Endothelial cell of umbilical vein (primary cell): ENCODE data around the gene C14orf180. TPM values are rescaled to one million over a fixed set of nuclear protein-coding genes. Genes with fewer than 3 reads are reported as not detected.

Experiments used
- BruUV-seq: library from RNA; stranded (reverse); fragments of 400-500 nt; replicated peaks from 2 replicates; lab custom pipeline; 2021; lab: Mats Ljungman, UMichigan
- CTCF ChIA-PET: fragments of 300-600, 350-600 bp; sonication (Branson Sonifier 250); formaldehyde crosslinking; loops from one replicate; lab custom pipeline; 2021; ENCODE audit warnings: antibody characterized with exemption, inconsistent platforms; lab: Charles Lee
- POLR2A ChIA-PET: fragments of 300-600, 350-600 bp; sonication (Branson Sonifier 250); formaldehyde crosslinking; loops from one replicate; lab custom pipeline; 2021; ENCODE audit warnings: antibody characterized with exemption, inconsistent platforms; lab: Charles Lee
- DNase-seq: peaks from one replicate; pipeline ENCODE4 v3.0.0-alpha.2; 2011; ENCODE audit warnings: low read depth, low spot score
- FAIRE-seq: peaks from 2 replicates; lab custom pipeline; 2011; peaks lifted over from hg19 to GRCh38; lab: Jason Lieb, UNC
- H2AFZ ChIP-seq: 2 replicates; pipeline ENCODE4 v1.6.0; 2012; ENCODE audit warnings: low read depth, low read length, control low read depth, inconsistent platforms
- H3K27ac ChIP-seq: 2 replicates; pipeline ENCODE4 v1.5.1; 2011; ENCODE audit warnings: low read depth, mild to moderate bottlenecking, control low read depth, low read length, moderate library complexity; ENCODE audit not compliant: insufficient read depth
- H3K27me3 ChIP-seq, 2 experiments: 2 replicates each; pipeline versions ENCODE4 v1.6.0 to v1.6.1; 2011; ENCODE audit warnings: low read length in 2 of 2, mixed read lengths in 1 of 2; ENCODE audit not compliant: control insufficient read depth in 2 of 2, insufficient read depth in 2 of 2
- H3K36me3 ChIP-seq, 2 experiments: 2 replicates in 1 of 2; 3 replicates in 1 of 2; pipeline ENCODE4 v1.5.1; 2011; ENCODE audit warnings: low read length in 2 of 2, mild to moderate bottlenecking in 1 of 2, moderate library complexity in 1 of 2; ENCODE audit not compliant: control insufficient read depth in 2 of 2, insufficient read depth in 2 of 2; ENCODE audit errors: extremely low read depth in 1 of 2
- H3K4me1 ChIP-seq: 3 replicates; pipeline ENCODE4 v1.5.1; 2011; ENCODE audit warnings: mild to moderate bottlenecking, low read length; ENCODE audit not compliant: control insufficient read depth, insufficient read depth; ENCODE audit errors: extremely low read depth
- H3K4me2 ChIP-seq: 2 replicates; pipeline ENCODE4 v1.6.1; 2011; ENCODE audit warnings: low read length, control low read depth, mixed read lengths; ENCODE audit not compliant: insufficient read depth
- H3K4me3 ChIP-seq, 3 experiments: fragments of 200-600 bp in 1 of 3; sonication (generic), shearing (Covaris generic) in 1 of 3; replicated peaks in 1 of 3; 2 replicates each; pipeline ENCODE4 v1.5.1; 2011 to 2016; ENCODE audit warnings: control low read depth in 3 of 3, low read length in 3 of 3, mild to moderate bottlenecking in 2 of 3, inconsistent platforms in 1 of 3, low read depth in 1 of 3, moderate library complexity in 1 of 3; ENCODE audit not compliant: insufficient read depth in 1 of 3
- H3K79me2 ChIP-seq: 2 replicates; pipeline ENCODE4 v1.6.0; 2012; ENCODE audit warnings: low read length, inconsistent platforms; ENCODE audit not compliant: control insufficient read depth, insufficient read depth
- H3K9ac ChIP-seq: replicated peaks from 2 replicates; pipeline ENCODE3; 2011; ENCODE audit warnings: low read length, control low read depth; ENCODE audit not compliant: insufficient read depth; ENCODE audit errors: extremely low read depth
- H3K9me1 ChIP-seq: replicated peaks from 3 replicates; pipeline ENCODE4 v1.6.0; 2011; ENCODE audit warnings: mild to moderate bottlenecking, low read length; ENCODE audit not compliant: control insufficient read depth, insufficient read depth; ENCODE audit errors: extremely low read depth
- H3K9me3 ChIP-seq: replicated peaks from 2 replicates; pipeline ENCODE4 v1.5.1; 2012; ENCODE audit warnings: low read length, inconsistent platforms; ENCODE audit not compliant: control insufficient read depth, insufficient read depth
- H4K20me1 ChIP-seq: replicated peaks from 2 replicates; pipeline ENCODE3; 2011; ENCODE audit warnings: mild to moderate bottlenecking, low read length; ENCODE audit not compliant: control insufficient read depth, insufficient read depth; ENCODE audit errors: extremely low read depth
- EZH2 ChIP-seq: IDR thresholded peaks from 2 replicates; pipeline ENCODE4 v1.6.1; 2012; ENCODE audit warnings: borderline replicate concordance, low read depth, mild to moderate bottlenecking, moderate library complexity, low read length, inconsistent platforms; ENCODE audit not compliant: severe bottlenecking
- FOS ChIP-seq: IDR thresholded peaks from 2 replicates; pipeline ENCODE4 v1.6.1; 2011; ENCODE audit warnings: mild to moderate bottlenecking, low read length, moderate library complexity, borderline replicate concordance; ENCODE audit not compliant: insufficient read depth
- JUN ChIP-seq: IDR thresholded peaks from 2 replicates; pipeline ENCODE4 v1.6.1; 2011; ENCODE audit warnings: borderline replicate concordance, low read depth; ENCODE audit not compliant: insufficient read length, insufficient read depth
- MYC ChIP-seq: IDR thresholded peaks from one replicate; pipeline ENCODE4 v1.6.1; 2011; ENCODE audit warnings: mild to moderate bottlenecking, low read depth, low read length
- POLR2A ChIP-seq: IDR thresholded peaks from 2 replicates; pipeline ENCODE4 v1.6.1; 2012; ENCODE audit warnings: low read depth, mild to moderate bottlenecking, control low read depth, low read length
- POLR2AphosphoS5 ChIP-seq: IDR thresholded peaks from 2 replicates; pipeline ENCODE4 v1.6.1; 2012; ENCODE audit warnings: low read depth, mild to moderate bottlenecking, control low read depth, low read length, moderate library complexity; ENCODE audit not compliant: insufficient read depth
- dilution Hi-C: fragments of 300-500 bp; cut with MboI; formaldehyde crosslinking; loops from one replicate; pipeline ENCODE4 v1.15.0; 2019; ENCODE audit warnings: low sequenced_read_pairs; ENCODE audit not compliant: extremely low pct_ligation_motif_present
- intact Hi-C: fragments of 100-400 bp; cut with micrococcal nuclease; formaldehyde crosslinking; loops from one replicate; pipeline ENCODE4 v1.10.0; 2022
- polyA plus RNA-seq, 4 experiments: library from polyadenylated mRNA; depleted of rRNA in 3 of 4; stranded (reverse) in 3 of 4; unstranded in 1 of 4; fragments of >200 nt; gene quantifications; 2 replicates each; pipeline versions ENCODE4 v1.2.1 to v1.2.3, GENCODE V29; 2011 to 2012; ENCODE audit warnings: missing spikeins in 1 of 4
- total RNA-seq: library from RNA; stranded (reverse); gene quantifications from 2 replicates; pipeline ENCODE4 v1.2.3, GENCODE V29; 2021
- TF ChIP-seq, protein P1 (sequence below), 2 donors: IDR thresholded peaks; 1 replicate in 1 of 2; 2 replicates in 1 of 2; pipeline ENCODE4 v1.5.1; 2011; ENCODE audit warnings: low read length in 2 of 2, mild to moderate bottlenecking in 2 of 2, moderate library complexity in 2 of 2, control low read depth in 1 of 2, inconsistent platforms in 1 of 2, low read depth in 1 of 2; ENCODE audit not compliant: insufficient read depth in 1 of 2; ENCODE audit errors: extremely low read depth in 1 of 2

The C14orf180 gene
- total and polyA plus RNA-seq, 2 donors (not counting 3 experiments of a cell fraction or from before 2014, with no cell fraction given): not detected

GRCh38 chr14:104581521-104581920 is 2.0 kb downstream of the C14orf180 start:
- no peaks in the 10 kb centered on the region for H3K79me2 ChIP-seq
- H3K27me3 ChIP-seq: no peaks in the 10 kb centered on the region
- H3K9ac ChIP-seq: no peak overlapping the region
- dilution Hi-C loops: no loop called here
- POLR2A ChIA-PET: no interaction called here
- H2AFZ ChIP-seq: no peak overlapping the region
- no peaks in the 10 kb centered on the region for H4K20me1 ChIP-seq
- no peaks in the 10 kb centered on the region for H3K36me3 ChIP-seq
- BruUV-seq: no TSS peak
- no peak overlapping the region for H3K4me3 ChIP-seq
- CTCF ChIA-PET: interaction anchor here (1.6 kb wide), 1 partner anchor 17 kb away, joined by 3 read pairs; no protein-coding TSS in a partner anchor
- no peak overlapping the region for H3K4me2 ChIP-seq
- intact Hi-C loops: no loop called here
- no peaks in the 10 kb centered on the region for H3K9me1 ChIP-seq
- H3K9me3 ChIP-seq: no peaks in the 10 kb centered on the region
- FAIRE-seq (no peak), DNase-seq (no peak)
- no peak overlapping the region for H3K27ac ChIP-seq
- no peaks in the 10 kb centered on the region for H3K4me1 ChIP-seq
- TF ChIP-seq JUN: no peak
- TF ChIP-seq, protein P1, sequence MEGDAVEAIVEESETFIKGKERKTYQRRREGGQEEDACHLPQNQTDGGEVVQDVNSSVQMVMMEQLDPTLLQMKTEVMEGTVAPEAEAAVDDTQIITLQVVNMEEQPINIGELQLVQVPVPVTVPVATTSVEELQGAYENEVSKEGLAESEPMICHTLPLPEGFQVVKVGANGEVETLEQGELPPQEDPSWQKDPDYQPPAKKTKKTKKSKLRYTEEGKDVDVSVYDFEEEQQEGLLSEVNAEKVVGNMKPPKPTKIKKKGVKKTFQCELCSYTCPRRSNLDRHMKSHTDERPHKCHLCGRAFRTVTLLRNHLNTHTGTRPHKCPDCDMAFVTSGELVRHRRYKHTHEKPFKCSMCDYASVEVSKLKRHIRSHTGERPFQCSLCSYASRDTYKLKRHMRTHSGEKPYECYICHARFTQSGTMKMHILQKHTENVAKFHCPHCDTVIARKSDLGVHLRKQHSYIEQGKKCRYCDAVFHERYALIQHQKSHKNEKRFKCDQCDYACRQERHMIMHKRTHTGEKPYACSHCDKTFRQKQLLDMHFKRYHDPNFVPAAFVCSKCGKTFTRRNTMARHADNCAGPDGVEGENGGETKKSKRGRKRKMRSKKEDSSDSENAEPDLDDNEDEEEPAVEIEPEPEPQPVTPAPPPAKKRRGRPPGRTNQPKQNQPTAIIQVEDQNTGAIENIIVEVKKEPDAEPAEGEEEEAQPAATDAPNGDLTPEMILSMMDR (IDR thresholded peaks at IDR 0.05; ENCODE audit: extremely low read depth in 1 of 2, insufficient read depth in 1 of 2, low read depth in 1 of 2, low read length in 2 of 2): no peak
- TF ChIP-seq MYC: no peak
- TF ChIP-seq POLR2AphosphoS5: no peak
- TF ChIP-seq EZH2: no peak
- no peak for TF ChIP-seq POLR2A
- no peak for TF ChIP-seq FOS
